ENCODE data around the gene KRTAP4-1.

KRTAP4-1 gene

GRCh38 chr17:41185001-41185400 lies 290 bp upstream of the KRTAP4-1 start:
- H3K36me3 ChIP-seq (ENCODE audit: control insufficient read depth, low read length): no peaks in the 10 kb centered on the region
- no peaks in the 10 kb centered on the region for H3K4me1 ChIP-seq (ENCODE audit: control insufficient read depth, low read length)
- no peak overlapping the region for H3K27ac ChIP-seq (ENCODE audit: low read depth, low read length)
- H3K27me3 ChIP-seq (ENCODE audit: control insufficient read depth, low read length): peaks cover 4% of the 10 kb centered on the region; the same call in 1 of the 2 replicates
- H3K4me2 ChIP-seq (ENCODE audit: low read length): no peak overlapping the region
- H3K9me3 ChIP-seq (ENCODE audit: control insufficient read depth, insufficient read depth, low read length): no peaks in the 10 kb centered on the region
- TF ChIP-seq CTCF (IDR thresholded peaks at IDR 0.05; ENCODE audit: low read depth, low read length, poor library complexity, severe bottlenecking): no peak
- no peak for TF ChIP-seq EZH2phosphoT487 (IDR thresholded peaks at IDR 0.05; ENCODE audit: borderline replicate concordance, low read length)
- H4K20me1 ChIP-seq (ENCODE audit: control insufficient read depth, insufficient read depth, low read depth, low read length): no peaks in the 10 kb centered on the region
- H3K4me3 ChIP-seq (ENCODE audit: low read length): no peak overlapping the region
- no peaks in the 10 kb centered on the region for H3K79me2 ChIP-seq (ENCODE audit: control insufficient read depth, low read length)
- no peaks in the 10 kb centered on the region for H3F3A ChIP-seq (ENCODE audit: control insufficient read depth, insufficient read depth)
- no peaks in the 10 kb centered on the region for H3K9me2 ChIP-seq (replicated peaks; ENCODE audit: control insufficient read depth, low read length)

DNA sequence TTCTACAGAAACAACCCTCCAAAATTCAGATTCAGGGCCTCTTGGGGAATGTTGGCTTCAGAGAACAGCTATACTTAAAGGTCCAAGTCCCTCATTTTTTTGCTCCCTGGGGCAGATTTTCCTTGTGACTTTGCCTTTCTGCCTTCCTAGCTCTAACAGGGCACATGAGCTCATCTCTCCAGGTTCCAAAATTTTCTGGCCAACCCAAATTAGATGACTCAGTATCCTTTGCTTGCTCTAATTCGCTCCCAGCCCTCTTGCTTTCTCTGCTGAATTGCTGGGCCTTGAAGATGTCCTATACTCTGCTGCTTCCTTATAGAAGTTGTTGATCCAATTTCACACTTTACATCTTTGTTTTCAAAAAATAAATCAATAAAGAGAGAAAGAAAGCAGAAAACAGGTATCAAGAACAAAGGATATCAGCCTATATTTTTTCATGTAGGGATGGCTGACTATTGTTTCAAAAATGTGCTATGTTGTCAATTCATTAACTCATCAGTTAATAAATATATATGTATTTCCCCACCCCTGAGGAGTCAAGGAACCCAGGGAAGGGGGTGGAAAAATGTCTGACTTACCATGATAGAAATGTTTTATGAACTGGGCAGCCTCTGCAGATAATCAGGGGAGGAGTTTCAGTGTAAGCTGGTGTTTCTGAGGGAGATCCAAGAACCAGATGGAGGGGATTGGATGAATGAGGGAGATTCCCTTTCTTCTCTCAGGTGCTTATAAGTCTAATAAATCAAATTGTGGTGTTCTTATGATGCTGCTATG lies 5.7 kb downstream of the KRTAP4-1 start:
- Histone ChIP-seq H3K79me2 (ENCODE audit: control insufficient read depth, low read length) (no peaks in the 10 kb centered on the region), H3K9me2 (replicated peaks; ENCODE audit: control insufficient read depth, low read length) (no peaks in the 10 kb centered on the region), H3K27me3 (ENCODE audit: control insufficient read depth, low read length) (peaks cover 14% of the 10 kb centered on the region), H3K4me2 (ENCODE audit: low read length) (no peak overlapping the region), H4K20me1 (ENCODE audit: control insufficient read depth, insufficient read depth, low read depth, low read length) (no peaks in the 10 kb centered on the region), H3K27ac (ENCODE audit: low read depth, low read length) (no peak overlapping the region), H3F3A (ENCODE audit: control insufficient read depth, insufficient read depth) (no peaks in the 10 kb centered on the region), H3K4me3 (ENCODE audit: low read length) (no peak overlapping the region), H3K9me3 (ENCODE audit: control insufficient read depth, insufficient read depth, low read length) (no peaks in the 10 kb centered on the region), H3K4me1 (ENCODE audit: control insufficient read depth, low read length) (peaks cover 8% of the 10 kb centered on the region), H3K36me3 (ENCODE audit: control insufficient read depth, low read length) (no peaks in the 10 kb centered on the region)
- TF ChIP-seq CTCF (IDR thresholded peaks at IDR 0.05; ENCODE audit: low read depth, low read length, poor library complexity, severe bottlenecking) (no peak), EZH2phosphoT487 (IDR thresholded peaks at IDR 0.05; ENCODE audit: borderline replicate concordance, low read length) (no peak)

DNA sequence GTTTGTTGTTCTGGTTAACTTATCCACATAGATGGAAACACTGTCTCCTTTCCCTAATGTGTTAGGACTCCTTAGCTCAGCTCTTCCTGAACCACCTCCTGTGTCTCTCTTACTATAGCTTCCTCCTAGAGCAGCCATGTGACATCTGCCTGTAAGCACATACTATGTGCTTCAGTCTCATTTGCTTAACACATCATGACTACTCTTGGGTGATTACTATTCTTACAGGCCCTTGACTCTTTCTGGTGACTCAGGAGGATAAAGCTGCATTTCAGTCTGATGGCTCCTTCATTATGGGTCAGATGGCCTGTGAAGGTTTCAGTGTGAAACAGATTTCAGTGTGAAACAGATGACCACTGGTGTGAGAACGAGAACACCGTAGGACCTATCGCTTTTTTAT lies 6.4 kb downstream of the KRTAP4-1 start:
- Histone ChIP-seq H3K4me3 (ENCODE audit: low read length) (no peak overlapping the region), H3K9me2 (replicated peaks; ENCODE audit: control insufficient read depth, low read length) (no peaks in the 10 kb centered on the region), H3K4me2 (ENCODE audit: low read length) (no peak overlapping the region), H4K20me1 (ENCODE audit: control insufficient read depth, insufficient read depth, low read depth, low read length) (no peaks in the 10 kb centered on the region), H3K79me2 (ENCODE audit: control insufficient read depth, low read length) (no peaks in the 10 kb centered on the region), H3K9me3 (ENCODE audit: control insufficient read depth, insufficient read depth, low read length) (no peaks in the 10 kb centered on the region), H3K4me1 (ENCODE audit: control insufficient read depth, low read length) (peaks cover 8% of the 10 kb centered on the region), H3K27ac (ENCODE audit: low read depth, low read length) (no peak overlapping the region), H3F3A (ENCODE audit: control insufficient read depth, insufficient read depth) (no peaks in the 10 kb centered on the region), H3K27me3 (ENCODE audit: control insufficient read depth, low read length) (peaks cover 14% of the 10 kb centered on the region), H3K36me3 (ENCODE audit: control insufficient read depth, low read length) (no peaks in the 10 kb centered on the region)
- TF ChIP-seq EZH2phosphoT487 (IDR thresholded peaks at IDR 0.05; ENCODE audit: borderline replicate concordance, low read length) (no peak), CTCF (IDR thresholded peaks at IDR 0.05; ENCODE audit: low read depth, low read length, poor library complexity, severe bottlenecking) (no peak)

Measured in DOHH2 (cell line).